Mucosa of descending colon (tissue), 3 donors: ENCODE results near the gene AAR2. TPM values are rescaled to one million over a fixed set of nuclear protein-coding genes. Genes with fewer than 3 reads are reported as not detected.

Source experiments
- ATAC-seq: fragments of 200-7000 bp; cut with Tn5 transposase; one replicate; pipeline ENCODE4 v1.9.1; 2020; ENCODE audit warnings: mild to moderate bottlenecking, moderate library complexity
- DNase-seq, 3 donors: peaks; one replicate each; pipeline ENCODE4 v3.0.0-alpha.2; 2020
- H3K36me3 ChIP-seq: fragments of 200-600 bp; one replicate; pipeline ENCODE4 v1.8.0; 2021; ENCODE audit warnings: low read depth, mild to moderate bottlenecking
- H3K4me1 ChIP-seq: fragments of 200-600 bp; one replicate; pipeline ENCODE4 v1.8.0; 2021; ENCODE audit warnings: low read depth, mild to moderate bottlenecking
- H3K4me3 ChIP-seq: fragments of 200-600 bp; one replicate; pipeline ENCODE4 v1.8.0; 2021; ENCODE audit warnings: mild to moderate bottlenecking
- H3K9me3 ChIP-seq: fragments of 200-600 bp; one replicate; pipeline ENCODE4 v1.8.0; 2021; ENCODE audit warnings: mild to moderate bottlenecking
- CTCF ChIP-seq: fragments of 200-600 bp; IDR thresholded peaks from one replicate; pipeline ENCODE4 v1.8.0; 2022; ENCODE audit warnings: antibody characterized with exemption, mild to moderate bottlenecking
- intact Hi-C, 2 donors: fragments of 100-400 bp; cut with DNase I in 1 of 2; cut with micrococcal nuclease in 1 of 2; formaldehyde crosslinking; loops; one replicate each; pipeline versions ENCODE4 v1.11.0 to v1.11.1; 2022; cut with DNase I, micrococcal nuclease
- total RNA-seq, 3 donors: library from RNA; stranded (reverse); fragmentation: NEBNext Ultra II Directional in 2 of 3; extraction: Animal tissue kit (Norgen Biotek cat#: 25700) in 2 of 3; gene quantifications; one replicate each; pipeline versions ENCODE4 v1.2.1 to v1.2.4, GENCODE V29; 2021 to 2023
- donor health status: DM: no; HTN: no; CAD: no; lungs with moderate emphysema.
- donor health status: DM: no; HTN: no; CAD: no.
- donor health status: DM: no; HTN: yes; CAD: no.

The AAR2 gene
- total RNA-seq, 3 donors from 2014 or later: 19.5 to 24.8 (median 22.6) TPM

GRCh38 chr20:36251426-36251825, 15.1 kb downstream of the AAR2 start:
- Histone ChIP-seq H3K36me3 (peaks cover 5% of the 10 kb centered on the region), H3K9me3 (no peaks in the 10 kb centered on the region), H3K4me1 (no peaks in the 10 kb centered on the region), H3K4me3 (no peak overlapping the region)
- TF ChIP-seq CTCF: no peak
- DNase-seq: no peak
- intact Hi-C loops: no loop called here
- ATAC-seq: no peak

- no peaks in the 10 kb centered on the region for H3K36me3 ChIP-seq
- ATAC-seq: no peak
Measured at GRCh38 chr20:36252511-36252910, 16.2 kb downstream of the AAR2 start.

GRCh38 chr20:36253036-36253435, 16.8 kb downstream of the AAR2 start:
- DNase-seq (no peak), ATAC-seq (no peak)

More at GRCh38 chr20:36252511-36252910, 16.2 kb downstream of the AAR2 start:
- H3K4me3 ChIP-seq: no peak overlapping the region
- DNase-seq: no peak
- intact Hi-C loops: no loop called here
- no peaks in the 10 kb centered on the region for H3K4me1 ChIP-seq
- H3K9me3 ChIP-seq: no peaks in the 10 kb centered on the region
- no peak for TF ChIP-seq CTCF

GRCh38 chr20:36254076-36254475, 17.8 kb downstream of the AAR2 start:
- DNase-seq: no peak
- H3K36me3 ChIP-seq: no peaks in the 10 kb centered on the region
- ATAC-seq: no peak
- intact Hi-C loops: no loop called here
- H3K4me1 ChIP-seq: no peaks in the 10 kb centered on the region
- no peaks in the 10 kb centered on the region for H3K9me3 ChIP-seq
- H3K4me3 ChIP-seq: no peak overlapping the region
- no peak for TF ChIP-seq CTCF

More at GRCh38 chr20:36253036-36253435, 16.8 kb downstream of the AAR2 start:
- Histone ChIP-seq H3K4me3 (no peak overlapping the region), H3K9me3 (no peaks in the 10 kb centered on the region), H3K4me1 (no peaks in the 10 kb centered on the region), H3K36me3 (no peaks in the 10 kb centered on the region)
- intact Hi-C loops: no loop called here
- TF ChIP-seq CTCF: no peak

GRCh38 chr20:36255445-36255844, 19.2 kb downstream of the AAR2 start:
- ATAC-seq (no peak), DNase-seq (no peak)
- Histone ChIP-seq H3K9me3 (no peaks in the 10 kb centered on the region), H3K4me3 (no peak overlapping the region), H3K4me1 (no peaks in the 10 kb centered on the region), H3K36me3 (no peaks in the 10 kb centered on the region)
- intact Hi-C loops: no loop called here
- TF ChIP-seq CTCF: no peak
